Body of pancreas (tissue), 4 donors: Measurements from ENCODE around the gene PLPPR4. TPM values are rescaled to one million over a fixed set of nuclear protein-coding genes. Genes with fewer than 3 reads are reported as not detected.
A peak's percentile ranks its signal among the peaks of the same experiment; 100 is the strongest.

ENCODE experiments used
- ATAC-seq: fragments of 150-250 bp; one replicate; pipeline ENCODE4 v1.9.1; 2016
- DNase-seq, 4 donors: peaks; one replicate each; pipeline ENCODE4 v3.0.0-alpha.2; 2019
- H3K27ac ChIP-seq, 4 donors: fragments of 200-600 bp; sonication (generic); 1 replicate in 3 of 4; 2 replicates in 1 of 4; pipeline versions ENCODE4 v1.5.1 to v1.6.1; 2016 to 2019; ENCODE audit warnings: mild to moderate bottlenecking in 1 of 4, mixed read lengths in 1 of 4, moderate library complexity in 1 of 4
- H3K27me3 ChIP-seq, 2 donors: fragments of 200-600 bp; sonication (generic); one replicate each; pipeline ENCODE4 v1.6.0; 2016; ENCODE audit warnings: mild to moderate bottlenecking in 1 of 2
- H3K36me3 ChIP-seq, 2 donors: fragments of 200-600 bp; sonication (generic); replicated peaks in 1 of 2; 2 replicates each; pipeline ENCODE4 v1.5.1; 2016; ENCODE audit warnings: low read depth in 2 of 2; ENCODE audit not compliant: insufficient read depth in 1 of 2
- H3K4me1 ChIP-seq: fragments of 200-600 bp; sonication (generic); one replicate; pipeline ENCODE4 v1.6.0; 2016
- H3K4me3 ChIP-seq, 2 donors: fragments of 200-600 bp; sonication (generic); 1 replicate in 1 of 2; 2 replicates in 1 of 2; pipeline ENCODE4 v1.5.1; 2016 to 2019
- H3K9me3 ChIP-seq, 3 donors: fragments of 200-600 bp; sonication (generic); 1 replicate in 2 of 3; 2 replicates in 1 of 3; pipeline ENCODE4 v1.5.1; 2016
- POLR2A ChIP-seq, 3 donors: fragments of 450-650 bp; IDR thresholded peaks; one replicate each; pipeline ENCODE4 v1.6.1; 2016; ENCODE audit warnings: antibody characterized with exemption in 3 of 3, mild to moderate bottlenecking in 2 of 3
- WGBS, 2 donors: methylation state at CpG; one replicate each; pipeline ENCODE4 v1.1.5; 2017; 5-methylcytosine and 5-hydroxymethylcytosine counted together
- intact Hi-C: fragments of 100-400 bp; cut with DNase I; formaldehyde crosslinking; loops from one replicate; pipeline ENCODE4 v1.15.1; 2023
- total RNA-seq, 2 donors: library from RNA; depleted of rRNA; stranded (reverse); fragments of >200 nt; gene quantifications; one replicate each; pipeline ENCODE4 v1.1.0, GENCODE V29; 2016
- TF ChIP-seq, protein P1 (sequence below), 7 experiments: fragments of 450-650 bp in 4 of 7; fragments of 200-600 bp in 3 of 7; sonication (generic) in 3 of 7; IDR thresholded peaks; one replicate each; pipeline ENCODE4 v1.5.1; 2016 to 2019; ENCODE audit warnings: antibody characterized with exemption in 7 of 7

PLPPR4 gene, protein sequence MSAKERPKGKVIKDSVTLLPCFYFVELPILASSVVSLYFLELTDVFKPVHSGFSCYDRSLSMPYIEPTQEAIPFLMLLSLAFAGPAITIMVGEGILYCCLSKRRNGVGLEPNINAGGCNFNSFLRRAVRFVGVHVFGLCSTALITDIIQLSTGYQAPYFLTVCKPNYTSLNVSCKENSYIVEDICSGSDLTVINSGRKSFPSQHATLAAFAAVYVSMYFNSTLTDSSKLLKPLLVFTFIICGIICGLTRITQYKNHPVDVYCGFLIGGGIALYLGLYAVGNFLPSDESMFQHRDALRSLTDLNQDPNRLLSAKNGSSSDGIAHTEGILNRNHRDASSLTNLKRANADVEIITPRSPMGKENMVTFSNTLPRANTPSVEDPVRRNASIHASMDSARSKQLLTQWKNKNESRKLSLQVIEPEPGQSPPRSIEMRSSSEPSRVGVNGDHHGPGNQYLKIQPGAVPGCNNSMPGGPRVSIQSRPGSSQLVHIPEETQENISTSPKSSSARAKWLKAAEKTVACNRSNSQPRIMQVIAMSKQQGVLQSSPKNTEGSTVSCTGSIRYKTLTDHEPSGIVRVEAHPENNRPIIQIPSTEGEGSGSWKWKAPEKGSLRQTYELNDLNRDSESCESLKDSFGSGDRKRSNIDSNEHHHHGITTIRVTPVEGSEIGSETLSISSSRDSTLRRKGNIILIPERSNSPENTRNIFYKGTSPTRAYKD
- total RNA-seq = under 1 TPM in 1 of 2 donors, not detected in 1; 0.52 TPM

DNA sequence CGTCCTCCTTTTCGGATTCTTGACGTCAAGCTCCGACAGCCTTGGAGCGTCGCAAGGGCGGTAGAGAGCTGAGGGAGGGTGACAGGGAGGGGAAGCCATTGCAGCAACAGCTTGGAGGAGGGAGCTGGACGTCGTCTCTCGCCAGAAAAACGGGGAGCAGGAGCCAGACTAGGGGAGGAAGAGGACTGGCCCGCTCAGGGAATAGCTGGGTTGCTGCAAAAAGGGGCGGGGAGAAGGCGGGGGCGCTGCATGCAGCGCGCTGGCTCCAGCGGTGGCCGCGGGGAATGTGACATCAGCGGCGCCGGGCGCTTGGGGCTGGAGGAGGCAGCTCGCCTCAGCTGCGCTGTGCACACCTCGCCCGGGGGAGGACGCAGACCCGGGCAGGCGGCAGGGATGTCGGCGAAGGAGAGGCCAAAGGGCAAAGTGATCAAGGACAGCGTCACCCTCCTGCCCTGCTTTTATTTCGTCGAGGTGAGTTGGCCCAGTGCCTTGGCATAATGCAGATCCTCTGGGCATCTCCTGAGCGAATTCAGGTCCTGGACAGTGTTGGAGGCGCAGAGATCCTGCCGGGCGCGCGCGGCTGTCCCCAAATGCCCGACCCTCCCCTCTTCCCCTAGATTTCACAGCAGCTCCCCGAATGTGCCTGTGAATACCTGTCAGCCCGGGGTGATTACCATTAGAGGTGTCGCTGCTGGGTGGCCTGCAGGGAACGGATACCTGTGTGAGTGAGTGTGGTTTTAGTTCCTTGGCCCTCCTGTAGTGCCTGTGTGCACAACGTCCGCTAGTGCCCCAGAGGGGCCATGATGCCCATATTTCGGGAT, at the start of gene PLPPR4:
Gene PLPPR4, plus strand, starts transcription at position 292 of the 821 bp plus-strand sequence. Its CDS starts 102 bp downstream, at position 394.
- ATAC-seq (peak; percentile 81), DNase-seq (peak; percentile 38 to 44 (median 40))
- Histone ChIP-seq H3K36me3 (no peaks in the 10 kb centered on the region), H3K27ac (no peak within 1 kb of the TSS), H3K4me1 (peaks cover 13% of the 10 kb centered on the region), H3K27me3 (peaks cover 0 to 4% of the 10 kb centered on the region in 2 donors), H3K9me3 (no peaks in the 10 kb centered on the region), H3K4me3 (no peak within 1 kb of the TSS)
- intact Hi-C loops = no loop called here
- peak in 1 of 3 donors; percentile 38 for TF ChIP-seq POLR2A (IDR thresholded peaks at IDR 0.05)
- TF ChIP-seq, protein P1, sequence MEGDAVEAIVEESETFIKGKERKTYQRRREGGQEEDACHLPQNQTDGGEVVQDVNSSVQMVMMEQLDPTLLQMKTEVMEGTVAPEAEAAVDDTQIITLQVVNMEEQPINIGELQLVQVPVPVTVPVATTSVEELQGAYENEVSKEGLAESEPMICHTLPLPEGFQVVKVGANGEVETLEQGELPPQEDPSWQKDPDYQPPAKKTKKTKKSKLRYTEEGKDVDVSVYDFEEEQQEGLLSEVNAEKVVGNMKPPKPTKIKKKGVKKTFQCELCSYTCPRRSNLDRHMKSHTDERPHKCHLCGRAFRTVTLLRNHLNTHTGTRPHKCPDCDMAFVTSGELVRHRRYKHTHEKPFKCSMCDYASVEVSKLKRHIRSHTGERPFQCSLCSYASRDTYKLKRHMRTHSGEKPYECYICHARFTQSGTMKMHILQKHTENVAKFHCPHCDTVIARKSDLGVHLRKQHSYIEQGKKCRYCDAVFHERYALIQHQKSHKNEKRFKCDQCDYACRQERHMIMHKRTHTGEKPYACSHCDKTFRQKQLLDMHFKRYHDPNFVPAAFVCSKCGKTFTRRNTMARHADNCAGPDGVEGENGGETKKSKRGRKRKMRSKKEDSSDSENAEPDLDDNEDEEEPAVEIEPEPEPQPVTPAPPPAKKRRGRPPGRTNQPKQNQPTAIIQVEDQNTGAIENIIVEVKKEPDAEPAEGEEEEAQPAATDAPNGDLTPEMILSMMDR (IDR thresholded peaks at IDR 0.05) = no peak
- WGBS, 2 donors = 2 to 3% methylated on average over 25 to 51 of the region's 51 CpGs

DNA sequence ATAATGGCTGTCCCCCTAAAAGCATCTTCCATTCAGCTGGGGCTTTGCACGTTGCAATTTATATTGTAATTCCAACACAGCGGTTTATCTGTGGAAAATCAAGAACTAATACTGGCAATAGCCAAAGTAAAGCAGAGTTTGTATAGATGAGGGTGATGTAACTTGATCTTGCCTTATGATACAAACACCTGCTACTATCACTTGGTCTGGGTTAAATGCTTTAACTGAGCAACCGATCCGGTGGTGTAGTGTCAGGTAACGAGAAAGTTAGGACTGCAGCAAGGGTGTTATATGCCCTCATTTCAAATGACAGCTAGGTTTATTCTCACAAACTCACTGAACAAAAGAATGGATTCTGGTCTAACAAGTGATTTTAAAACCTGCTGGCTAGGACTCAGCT, 47.3 kb upstream of the PLPPR4 start:
- no peaks in the 10 kb centered on the region for H3K36me3 ChIP-seq
- H3K27me3 ChIP-seq = no peaks in the 10 kb centered on the region
- H3K4me1 ChIP-seq = no peaks in the 10 kb centered on the region
- H3K4me3 ChIP-seq = no peak overlapping the region
- H3K27ac ChIP-seq = no peak overlapping the region
- no peak for DNase-seq
- 51 to 55% methylated on average over 5 of the region's 5 CpGs for WGBS, 2 donors
- H3K9me3 ChIP-seq = peaks cover 0 to 8% (median 0%) of the 10 kb centered on the region in 3 donors
- ATAC-seq = no peak
- intact Hi-C loops = no loop called here
- TF ChIP-seq, protein P1 (IDR thresholded peaks at IDR 0.05) = no peak
- TF ChIP-seq POLR2A (IDR thresholded peaks at IDR 0.05) = no peak

DNA sequence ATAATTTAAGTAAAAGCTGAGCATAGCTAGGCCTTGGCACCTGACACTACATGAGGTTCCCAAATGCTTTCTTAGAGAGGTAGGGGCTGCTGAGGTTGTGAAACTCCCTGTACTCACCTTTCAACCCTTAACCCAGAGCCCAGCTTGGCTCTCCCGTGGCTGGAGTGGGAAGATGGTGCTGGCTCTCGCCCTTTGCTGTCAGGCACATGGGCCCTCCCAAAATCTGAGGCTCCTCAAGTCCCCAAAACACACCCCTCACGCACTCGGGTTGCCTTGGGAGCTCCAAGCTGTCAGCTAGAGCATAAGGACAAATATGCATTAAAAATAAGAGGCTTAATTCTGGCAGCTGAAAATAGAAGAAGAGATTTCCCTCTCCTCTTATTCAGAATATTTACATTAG, 46.7 kb upstream of the PLPPR4 start:
- Histone ChIP-seq H3K4me1 (no peaks in the 10 kb centered on the region), H3K9me3 (peaks cover 0 to 8% (median 0%) of the 10 kb centered on the region in 3 donors), H3K36me3 (no peaks in the 10 kb centered on the region), H3K27ac (no peak overlapping the region), H3K4me3 (no peak overlapping the region), H3K27me3 (no peaks in the 10 kb centered on the region)
- no peak for DNase-seq
- no peak for TF ChIP-seq POLR2A (IDR thresholded peaks at IDR 0.05)
- TF ChIP-seq, protein P1 (IDR thresholded peaks at IDR 0.05) = no peak
- intact Hi-C loops = no loop called here
- WGBS, 2 donors = 30 to 34% methylated on average over 4 of the region's 4 CpGs
- no peak for ATAC-seq

DNA sequence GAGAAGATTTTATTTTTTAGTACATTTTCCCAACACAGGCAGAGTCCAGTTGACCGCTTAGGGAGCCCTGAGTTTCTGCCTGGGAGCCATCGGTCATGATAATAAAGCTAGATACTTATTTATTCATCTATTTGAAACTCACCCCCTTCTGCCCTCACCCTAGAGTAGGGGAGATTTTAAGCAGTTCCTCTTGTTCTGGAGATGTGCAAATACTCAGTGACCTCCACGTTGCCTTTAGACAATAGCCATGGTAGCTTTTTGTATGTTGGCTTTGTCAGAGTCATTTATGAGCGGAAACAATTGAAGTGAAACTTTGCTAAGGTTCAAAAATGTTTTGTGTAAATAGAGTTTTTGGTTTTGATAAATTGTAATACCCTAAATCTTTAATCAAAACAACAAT, 45.7 kb upstream of the PLPPR4 start:
- intact Hi-C loops = no loop called here
- no peak overlapping the region for H3K27ac ChIP-seq
- TF ChIP-seq, protein P1 (IDR thresholded peaks at IDR 0.05) = no peak
- no peak for TF ChIP-seq POLR2A (IDR thresholded peaks at IDR 0.05)
- ATAC-seq (no peak), DNase-seq (no peak)
- no peaks in the 10 kb centered on the region for H3K27me3 ChIP-seq
- 58 to 67% methylated on average over 4 of the region's 4 CpGs for WGBS, 2 donors
- no peaks in the 10 kb centered on the region for H3K36me3 ChIP-seq
- H3K9me3 ChIP-seq = peaks cover 0 to 8% (median 0%) of the 10 kb centered on the region in 3 donors
- H3K4me3 ChIP-seq = no peak overlapping the region
- no peaks in the 10 kb centered on the region for H3K4me1 ChIP-seq
